RWPE1 (cell line): Measurements from ENCODE around the gene SP8.

Experiments used
- CTCF ChIA-PET: fragments of 350-600 bp; sonication (Branson Sonifier 250); formaldehyde crosslinking; extraction: SDS; loops from one replicate; lab custom pipeline; 2021; lab: Yijun Ruan, JAX
- POLR2A ChIA-PET: fragments of 400-600 bp; formaldehyde crosslinking; extraction: SDS; loops from one replicate; lab custom pipeline; 2020; ENCODE audit warnings: antibody characterized with exemption; ENCODE audit not compliant: low non-redundant PET; lab: Yijun Ruan, JAX
- DNase-seq: peaks from one replicate; pipeline ENCODE4 v3.0.0; 2012; ENCODE audit warnings: low spot score
- H3K27ac ChIP-seq: fragments of 450-650 bp; 2 replicates; pipeline ENCODE4 v1.5.1; 2017
- TF ChIP-seq, protein P1 (sequence below): fragments of 450-650 bp; conservative IDR thresholded peaks from 2 replicates; pipeline ENCODE4 v1.5.1; 2017; ENCODE audit warnings: low read depth, mild to moderate bottlenecking

The SP8 gene

DNA sequence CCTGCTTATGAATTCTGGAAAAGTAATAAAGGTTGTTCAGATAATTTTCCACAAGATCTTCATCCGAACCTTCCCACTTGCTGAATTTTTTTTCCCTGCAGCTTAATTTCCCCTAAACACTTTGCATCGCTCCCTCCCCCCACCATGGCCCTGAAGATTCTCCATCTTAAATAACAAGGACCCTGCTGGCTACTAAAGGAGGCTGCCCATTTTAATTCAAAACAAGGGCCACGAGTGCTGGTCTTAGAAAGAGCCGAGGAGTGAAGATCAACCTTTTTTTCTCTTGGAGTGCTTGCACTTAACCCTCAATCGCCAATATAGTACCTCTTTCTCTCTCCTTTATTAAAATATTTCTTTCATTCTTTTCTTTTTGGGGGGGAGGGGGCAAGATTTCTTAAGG lies 9.2 kb upstream of the SP8 start:
- POLR2A ChIA-PET: no interaction called here
- CTCF ChIA-PET: interaction anchor here (0.6 kb wide), 1 partner anchor 519 kb away, joined by 3 read pairs; no protein-coding TSS in a partner anchor
- H3K27ac ChIP-seq: no peak overlapping the region

DNA sequence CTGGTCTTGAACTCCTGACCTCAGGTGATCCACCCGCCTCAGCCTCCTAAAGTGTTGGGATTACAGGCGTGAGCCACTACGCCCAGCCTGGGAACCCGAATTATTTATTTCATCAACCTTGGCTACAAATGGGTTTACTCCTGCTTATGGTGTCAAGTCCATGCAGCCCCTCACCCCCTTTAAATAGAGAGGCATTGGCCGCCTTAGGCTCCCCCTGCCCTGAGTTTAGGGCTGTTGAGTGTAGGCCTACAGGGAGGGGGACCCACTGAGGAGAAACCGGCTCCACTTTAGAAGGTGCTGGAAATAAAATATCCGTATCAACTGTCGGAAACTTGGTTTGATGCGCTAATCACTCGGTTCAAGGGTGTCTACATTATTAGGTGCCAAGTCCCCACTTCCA lies 8.7 kb upstream of the SP8 start:
- no peak overlapping the region for H3K27ac ChIP-seq
- CTCF ChIA-PET: interaction anchor here (0.7 kb wide), 1 partner anchor 20 kb away, joined by 3 read pairs; no protein-coding TSS in a partner anchor
- POLR2A ChIA-PET: no interaction called here
- DNase-seq: no peak
- TF ChIP-seq, protein P1, sequence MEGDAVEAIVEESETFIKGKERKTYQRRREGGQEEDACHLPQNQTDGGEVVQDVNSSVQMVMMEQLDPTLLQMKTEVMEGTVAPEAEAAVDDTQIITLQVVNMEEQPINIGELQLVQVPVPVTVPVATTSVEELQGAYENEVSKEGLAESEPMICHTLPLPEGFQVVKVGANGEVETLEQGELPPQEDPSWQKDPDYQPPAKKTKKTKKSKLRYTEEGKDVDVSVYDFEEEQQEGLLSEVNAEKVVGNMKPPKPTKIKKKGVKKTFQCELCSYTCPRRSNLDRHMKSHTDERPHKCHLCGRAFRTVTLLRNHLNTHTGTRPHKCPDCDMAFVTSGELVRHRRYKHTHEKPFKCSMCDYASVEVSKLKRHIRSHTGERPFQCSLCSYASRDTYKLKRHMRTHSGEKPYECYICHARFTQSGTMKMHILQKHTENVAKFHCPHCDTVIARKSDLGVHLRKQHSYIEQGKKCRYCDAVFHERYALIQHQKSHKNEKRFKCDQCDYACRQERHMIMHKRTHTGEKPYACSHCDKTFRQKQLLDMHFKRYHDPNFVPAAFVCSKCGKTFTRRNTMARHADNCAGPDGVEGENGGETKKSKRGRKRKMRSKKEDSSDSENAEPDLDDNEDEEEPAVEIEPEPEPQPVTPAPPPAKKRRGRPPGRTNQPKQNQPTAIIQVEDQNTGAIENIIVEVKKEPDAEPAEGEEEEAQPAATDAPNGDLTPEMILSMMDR: no peak

More for the DNA sequence above, 9.2 kb upstream of the SP8 start:
- TF ChIP-seq, protein P1: no peak
- DNase-seq: no peak

DNA sequence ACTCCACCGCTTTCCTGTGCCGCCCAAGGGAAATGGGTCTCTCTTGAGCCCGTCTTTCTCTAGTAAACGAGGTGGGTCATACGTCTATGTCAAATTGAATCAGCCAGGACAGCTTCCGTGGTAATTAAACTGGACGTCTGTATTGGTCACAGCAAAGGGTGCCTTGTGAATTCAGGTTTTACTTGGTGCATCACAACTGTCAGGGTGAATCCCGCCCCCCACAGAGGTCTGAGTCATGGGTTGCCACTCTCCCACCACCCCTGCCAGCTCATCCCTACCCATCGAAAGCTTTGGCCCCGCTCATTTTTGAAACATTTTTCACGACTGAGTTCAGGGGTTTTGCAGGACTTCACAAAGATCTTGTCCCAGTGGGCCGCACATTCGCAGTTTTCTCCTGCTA lies 8.0 kb upstream of the SP8 start:
- DNase-seq: no peak
- no peak overlapping the region for H3K27ac ChIP-seq
- TF ChIP-seq, protein P1: no peak
- ChIA-PET CTCF (interaction anchor here (0.7 kb wide), 1 partner anchor 20 kb away, joined by 3 read pairs; no protein-coding TSS in a partner anchor), POLR2A (no interaction called here)

DNA sequence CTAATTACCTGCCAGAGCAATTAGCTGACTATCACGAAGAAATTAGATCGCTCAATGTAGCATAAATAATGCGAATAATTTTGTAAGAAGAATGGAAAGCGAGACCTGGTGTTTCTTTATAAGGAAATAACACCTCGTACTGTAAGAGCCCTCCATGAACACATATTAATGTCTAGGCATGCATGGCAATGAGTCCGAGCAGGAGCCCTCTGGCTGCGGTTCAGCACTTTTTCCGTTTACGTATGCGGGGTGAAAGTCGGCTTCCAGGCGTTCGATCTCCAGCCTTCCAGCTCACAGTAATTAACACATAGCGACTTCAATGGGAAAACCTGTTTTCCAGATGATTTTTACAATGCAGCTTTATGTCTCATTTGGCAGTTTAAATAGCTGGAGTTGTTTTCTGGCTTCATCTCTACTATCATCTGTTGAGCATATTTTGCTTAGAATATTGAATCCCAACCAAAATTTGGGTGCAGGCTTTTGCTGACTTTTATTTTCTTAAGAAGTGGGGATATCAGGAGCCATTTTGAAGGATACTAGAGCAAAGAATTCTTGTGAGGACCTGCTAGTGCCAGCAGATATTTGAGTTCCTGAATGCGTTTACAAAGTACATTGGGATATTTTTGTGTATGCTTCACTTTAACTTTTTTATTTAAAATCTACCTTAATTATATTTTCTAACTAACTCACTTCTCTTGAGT lies 7.2 kb upstream of the SP8 start:
- TF ChIP-seq, protein P1: no peak
- ChIA-PET CTCF (no interaction called here), POLR2A (no interaction called here)
- no peak overlapping the region for H3K27ac ChIP-seq
- no peak for DNase-seq

DNA sequence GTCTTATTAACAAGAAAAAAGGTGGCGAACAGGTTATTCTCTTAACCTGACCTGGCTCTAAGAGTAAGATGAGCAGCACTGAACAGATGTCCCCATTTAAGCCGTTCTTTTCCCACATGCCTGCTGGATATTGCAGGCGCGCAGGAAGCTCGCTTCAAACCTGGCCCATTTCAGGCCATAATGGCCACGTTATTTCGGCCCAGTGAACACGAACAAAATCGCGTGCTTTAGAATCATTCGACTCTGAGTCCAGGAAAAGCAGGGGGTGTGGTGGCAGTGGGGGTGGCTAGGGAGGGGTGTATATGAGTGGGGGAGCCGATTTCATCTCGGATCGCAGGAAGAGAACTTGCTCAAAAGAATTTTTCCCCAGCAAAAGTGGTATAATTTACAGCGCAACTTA lies 6.6 kb upstream of the SP8 start:
- CTCF ChIA-PET: interaction anchor here (0.6 kb wide), 1 partner anchor 359 kb away, joined by 3 read pairs; no protein-coding TSS in a partner anchor
- POLR2A ChIA-PET: no interaction called here
- TF ChIP-seq, protein P1: no peak
- no peak for DNase-seq
- H3K27ac ChIP-seq: no peak overlapping the region

DNA sequence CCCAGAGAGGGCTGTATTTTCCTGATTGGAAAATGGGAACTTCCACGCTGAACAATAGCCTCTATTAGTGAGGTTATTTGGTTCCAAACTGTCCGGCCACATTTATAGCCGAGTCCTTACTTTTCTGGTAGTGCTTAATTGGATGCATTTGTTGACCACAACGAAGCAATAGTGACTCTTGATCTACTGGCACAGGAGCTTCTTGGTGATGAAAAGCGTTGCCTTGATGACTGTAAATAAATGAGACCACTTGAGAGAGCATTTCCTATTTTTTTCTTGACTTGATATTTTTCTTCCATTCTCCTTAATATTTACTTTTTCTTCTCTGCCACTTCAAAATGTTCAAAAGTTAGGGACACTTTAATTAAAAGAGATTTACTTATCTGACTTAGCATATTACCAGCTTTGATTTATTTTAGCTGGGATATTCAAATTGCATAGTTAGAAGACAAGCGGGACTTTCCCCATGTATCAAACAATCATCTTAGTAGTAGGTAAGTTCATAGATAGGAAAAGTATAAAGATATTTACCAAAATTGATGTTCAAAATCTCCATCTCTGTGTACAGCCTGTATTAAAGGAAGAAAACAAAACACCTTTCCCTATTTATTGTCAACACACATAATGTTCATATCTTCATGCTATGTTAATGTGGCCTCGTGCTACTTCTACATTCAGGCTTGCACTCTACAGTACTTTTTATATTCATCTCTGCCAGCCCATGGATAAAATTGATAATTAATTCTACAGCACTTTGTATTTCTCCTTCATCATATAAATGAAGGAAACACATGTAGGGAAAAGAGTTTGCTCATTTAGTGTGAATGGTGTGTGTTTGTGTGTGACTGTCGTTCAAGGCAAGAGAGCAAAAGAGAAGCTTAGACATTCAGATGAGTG lies 5.1 kb upstream of the SP8 start:
- CTCF ChIA-PET: interaction anchor here (0.6 kb wide), 1 partner anchor 554 kb away, joined by 3 read pairs; no protein-coding TSS in a partner anchor
- DNase-seq: no peak
- POLR2A ChIA-PET: no interaction called here

More for the DNA sequence above, 5.1 kb upstream of the SP8 start:
- TF ChIP-seq, protein P1: no peak
- no peak overlapping the region for H3K27ac ChIP-seq
